Body of pancreas (tissue), 4 donors: ENCODE measurements around the gene NCBP2L. TPM values are rescaled to one million over a fixed set of nuclear protein-coding genes. Genes with fewer than 3 reads are reported as not detected.

ENCODE experiments used
- ATAC-seq: fragments of 150-250 bp; one replicate; pipeline ENCODE4 v1.9.1; 2016
- DNase-seq, 4 donors: peaks; one replicate each; pipeline ENCODE4 v3.0.0-alpha.2; 2019
- H3K27ac ChIP-seq, 4 donors: fragments of 200-600 bp; sonication (generic); 1 replicate in 3 of 4; 2 replicates in 1 of 4; pipeline versions ENCODE4 v1.5.1 to v1.6.1; 2016 to 2019; ENCODE audit warnings: mild to moderate bottlenecking in 1 of 4, mixed read lengths in 1 of 4, moderate library complexity in 1 of 4
- H3K27me3 ChIP-seq, 2 donors: fragments of 200-600 bp; sonication (generic); one replicate each; pipeline ENCODE4 v1.6.0; 2016; ENCODE audit warnings: mild to moderate bottlenecking in 1 of 2
- H3K36me3 ChIP-seq, 2 donors: fragments of 200-600 bp; sonication (generic); replicated peaks in 1 of 2; 2 replicates each; pipeline ENCODE4 v1.5.1; 2016; ENCODE audit warnings: low read depth in 2 of 2; ENCODE audit not compliant: insufficient read depth in 1 of 2
- H3K4me1 ChIP-seq: fragments of 200-600 bp; sonication (generic); one replicate; pipeline ENCODE4 v1.6.0; 2016
- H3K4me3 ChIP-seq, 2 donors: fragments of 200-600 bp; sonication (generic); 1 replicate in 1 of 2; 2 replicates in 1 of 2; pipeline ENCODE4 v1.5.1; 2016 to 2019
- H3K9me3 ChIP-seq, 3 donors: fragments of 200-600 bp; sonication (generic); 1 replicate in 2 of 3; 2 replicates in 1 of 3; pipeline ENCODE4 v1.5.1; 2016
- POLR2A ChIP-seq, 3 donors: fragments of 450-650 bp; IDR thresholded peaks; one replicate each; pipeline ENCODE4 v1.6.1; 2016; ENCODE audit warnings: antibody characterized with exemption in 3 of 3, mild to moderate bottlenecking in 2 of 3
- WGBS, 2 donors: methylation state at CpG; one replicate each; pipeline ENCODE4 v1.1.5; 2017; 5-methylcytosine and 5-hydroxymethylcytosine counted together
- intact Hi-C: fragments of 100-400 bp; cut with DNase I; formaldehyde crosslinking; loops from one replicate; pipeline ENCODE4 v1.15.1; 2023
- total RNA-seq, 2 donors: library from RNA; depleted of rRNA; stranded (reverse); fragments of >200 nt; gene quantifications; one replicate each; pipeline ENCODE4 v1.1.0, GENCODE V29; 2016
- TF ChIP-seq, protein P1 (sequence below), 7 experiments: fragments of 450-650 bp in 4 of 7; fragments of 200-600 bp in 3 of 7; sonication (generic) in 3 of 7; IDR thresholded peaks; one replicate each; pipeline ENCODE4 v1.5.1; 2016 to 2019; ENCODE audit warnings: antibody characterized with exemption in 7 of 7

The NCBP2L gene
- total RNA-seq, 2 donors from 2014 or later, result not detected

DNA sequence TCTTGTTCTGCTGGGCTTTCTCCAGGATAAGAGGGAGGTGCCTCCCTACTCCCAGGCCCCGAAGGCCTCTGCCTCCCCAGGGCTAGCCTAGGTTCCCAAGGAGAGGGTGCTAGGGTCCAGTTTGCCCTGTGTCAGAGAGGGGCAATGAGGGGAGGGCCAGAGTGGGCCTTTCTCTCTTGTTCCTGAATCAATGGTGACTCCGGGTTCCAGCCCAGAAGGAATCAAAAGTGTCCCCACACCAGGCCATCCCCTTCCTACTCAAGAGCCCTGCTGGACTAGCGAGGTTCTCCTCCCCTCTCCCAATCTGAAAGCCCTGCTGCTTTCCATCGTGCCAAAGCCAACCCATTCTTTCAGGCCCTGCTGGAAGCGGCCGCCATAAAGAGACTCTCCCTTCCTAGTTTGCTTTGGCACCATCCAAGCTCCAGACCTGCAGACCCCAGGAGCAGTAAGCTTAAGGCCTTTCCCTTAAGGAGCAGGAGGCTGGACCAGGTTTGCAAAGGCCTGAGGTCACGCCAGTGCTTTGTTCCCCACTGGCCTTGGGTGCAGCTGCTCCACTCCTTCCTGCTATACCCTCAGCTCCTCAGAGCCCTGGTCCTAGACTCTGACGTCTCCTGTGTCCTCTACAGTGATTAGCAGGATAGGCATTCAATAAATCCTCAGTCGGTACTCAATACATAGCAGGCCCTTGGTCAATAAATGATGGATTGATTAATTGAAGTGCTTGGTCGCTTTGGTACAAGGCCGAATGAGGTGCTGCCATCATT is 12.5 kb upstream of the NCBP2L start:
- intact Hi-C loops, result no loop called here
- TF ChIP-seq POLR2A (IDR thresholded peaks at IDR 0.05), result no peak
- TF ChIP-seq, protein P1, sequence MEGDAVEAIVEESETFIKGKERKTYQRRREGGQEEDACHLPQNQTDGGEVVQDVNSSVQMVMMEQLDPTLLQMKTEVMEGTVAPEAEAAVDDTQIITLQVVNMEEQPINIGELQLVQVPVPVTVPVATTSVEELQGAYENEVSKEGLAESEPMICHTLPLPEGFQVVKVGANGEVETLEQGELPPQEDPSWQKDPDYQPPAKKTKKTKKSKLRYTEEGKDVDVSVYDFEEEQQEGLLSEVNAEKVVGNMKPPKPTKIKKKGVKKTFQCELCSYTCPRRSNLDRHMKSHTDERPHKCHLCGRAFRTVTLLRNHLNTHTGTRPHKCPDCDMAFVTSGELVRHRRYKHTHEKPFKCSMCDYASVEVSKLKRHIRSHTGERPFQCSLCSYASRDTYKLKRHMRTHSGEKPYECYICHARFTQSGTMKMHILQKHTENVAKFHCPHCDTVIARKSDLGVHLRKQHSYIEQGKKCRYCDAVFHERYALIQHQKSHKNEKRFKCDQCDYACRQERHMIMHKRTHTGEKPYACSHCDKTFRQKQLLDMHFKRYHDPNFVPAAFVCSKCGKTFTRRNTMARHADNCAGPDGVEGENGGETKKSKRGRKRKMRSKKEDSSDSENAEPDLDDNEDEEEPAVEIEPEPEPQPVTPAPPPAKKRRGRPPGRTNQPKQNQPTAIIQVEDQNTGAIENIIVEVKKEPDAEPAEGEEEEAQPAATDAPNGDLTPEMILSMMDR (IDR thresholded peaks at IDR 0.05), result no peak
- Histone ChIP-seq H3K9me3 (no peaks in the 10 kb centered on the region), H3K4me3 (no peak overlapping the region), H3K27ac (no peak overlapping the region), H3K4me1 (peaks cover 37% of the 10 kb centered on the region), H3K36me3 (no peaks in the 10 kb centered on the region), H3K27me3 (no peaks in the 10 kb centered on the region)
- peak; percentile 42 for ATAC-seq
- 72 to 73% methylated on average over 7 to 9 of the region's 11 CpGs for WGBS, 2 donors
- DNase-seq, result peak in 1 of 4 donors; percentile 33

DNA sequence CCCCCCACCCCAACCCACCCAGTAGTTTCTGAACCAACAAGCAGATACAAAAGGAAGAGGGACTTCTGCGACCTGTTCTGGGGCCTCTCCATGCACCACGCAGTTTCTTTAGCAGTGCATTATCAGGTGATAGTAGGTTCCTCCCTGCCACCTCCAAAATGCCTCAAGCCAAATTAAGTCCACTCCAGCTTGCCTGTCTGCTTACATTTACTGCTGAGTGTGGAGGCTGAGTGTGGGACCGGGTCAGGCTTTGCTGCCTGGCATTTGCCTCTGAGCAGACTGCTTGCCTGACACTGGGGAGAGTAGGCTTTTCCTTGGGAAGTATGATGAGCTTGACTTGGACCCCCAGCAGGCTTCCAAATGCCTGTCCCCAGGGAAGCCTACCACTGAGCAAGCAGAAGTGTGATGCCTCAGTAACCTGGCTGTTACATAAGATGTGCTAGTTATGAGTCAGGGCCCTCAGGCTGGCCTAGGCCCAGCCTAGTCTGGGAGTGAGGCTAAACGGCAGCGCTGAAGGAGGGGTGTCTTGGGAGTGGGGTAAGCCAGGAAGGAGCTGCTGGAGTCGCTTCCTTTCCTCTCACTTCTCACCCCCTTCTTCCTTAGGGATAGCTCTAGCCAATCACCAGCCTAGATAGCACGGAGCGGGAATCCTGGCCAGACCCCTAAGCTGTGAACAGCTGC is 10.9 kb upstream of the NCBP2L start:
- TF ChIP-seq POLR2A (IDR thresholded peaks at IDR 0.05), result no peak
- TF ChIP-seq, protein P1 (IDR thresholded peaks at IDR 0.05), result no peak
- peaks cover 37% of the 10 kb centered on the region for H3K4me1 ChIP-seq
- peak in 3 of 4 donors; percentile 25 to 50 (median 26) for DNase-seq
- H3K4me3 ChIP-seq, result no peak overlapping the region
- H3K36me3 ChIP-seq, result no peaks in the 10 kb centered on the region
- H3K27me3 ChIP-seq, result no peaks in the 10 kb centered on the region
- H3K27ac ChIP-seq, result no peak overlapping the region
- intact Hi-C loops, result no loop called here
- H3K9me3 ChIP-seq, result no peaks in the 10 kb centered on the region
- 80% methylated on average over 6 of the region's 8 CpGs; no CpG with 5 or more reads in 1 of the 2 donors for WGBS, 2 donors
- ATAC-seq, result peak; percentile 60

DNA sequence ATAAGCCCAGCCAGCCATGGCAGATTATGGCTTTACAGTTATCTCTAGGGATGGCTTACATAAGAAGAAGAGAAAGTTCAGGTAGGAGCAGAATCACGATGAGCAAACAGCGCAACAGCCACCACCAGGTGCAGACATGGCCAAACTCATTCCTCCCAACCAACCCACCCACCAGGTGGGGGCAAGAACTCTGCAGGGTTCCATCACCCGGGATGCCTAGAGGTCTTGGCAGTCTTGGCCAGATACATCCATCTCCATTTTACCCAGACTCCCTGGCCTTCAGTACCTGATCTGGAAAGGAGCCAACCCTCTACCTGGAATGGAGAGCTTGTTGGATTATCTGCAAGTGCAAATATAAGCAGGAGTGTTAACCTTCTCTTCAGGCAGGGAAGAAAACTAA is 9.5 kb upstream of the NCBP2L start:
- ATAC-seq (no peak), DNase-seq (no peak)
- no peaks in the 10 kb centered on the region for H3K27me3 ChIP-seq
- 20 to 80% methylated on average over 1 of the region's 3 CpGs for WGBS, 2 donors
- H3K36me3 ChIP-seq, result no peaks in the 10 kb centered on the region
- TF ChIP-seq, protein P1 (IDR thresholded peaks at IDR 0.05), result no peak
- TF ChIP-seq POLR2A (IDR thresholded peaks at IDR 0.05), result no peak
- H3K4me3 ChIP-seq, result no peak overlapping the region
- peaks cover 46% of the 10 kb centered on the region for H3K4me1 ChIP-seq
- H3K27ac ChIP-seq, result no peak overlapping the region
- H3K9me3 ChIP-seq, result no peaks in the 10 kb centered on the region
- intact Hi-C loops, result no loop called here

DNA sequence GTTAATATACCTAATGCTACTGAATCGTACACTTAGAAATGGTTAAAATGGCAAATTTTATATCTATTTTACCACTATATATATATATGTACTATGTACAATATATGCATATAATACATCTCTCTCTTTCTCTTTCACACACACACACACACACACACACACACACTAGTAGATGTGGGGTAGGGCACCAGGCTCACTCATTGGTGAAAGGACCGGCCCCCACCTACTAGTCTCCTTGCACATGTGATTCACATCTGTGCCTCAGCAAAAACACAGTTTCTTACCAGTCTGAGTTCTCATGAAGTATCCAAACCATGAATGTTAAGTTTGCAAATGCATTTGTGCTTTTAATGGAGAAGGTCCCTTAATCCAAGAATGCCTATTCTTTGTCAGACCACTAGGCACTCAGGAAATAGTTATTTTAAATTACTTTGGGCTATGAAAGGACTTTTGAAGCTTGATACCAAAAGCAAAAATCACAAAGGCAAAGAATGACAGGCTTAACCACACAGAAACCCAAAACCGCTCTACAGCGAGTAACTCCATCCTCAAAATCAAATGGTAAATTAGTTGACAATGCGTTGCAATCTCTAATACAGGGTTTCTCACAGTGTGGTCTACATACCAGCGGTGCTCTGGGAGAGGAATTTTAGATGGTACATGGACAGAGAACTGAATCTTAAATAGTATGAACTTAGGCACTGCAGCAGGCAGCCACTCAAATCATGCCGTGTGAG is 7.8 kb upstream of the NCBP2L start:
- H3K9me3 ChIP-seq, result no peaks in the 10 kb centered on the region
- no peaks in the 10 kb centered on the region for H3K36me3 ChIP-seq
- 92 to 96% methylated on average over 7 of the region's 7 CpGs for WGBS, 2 donors
- no peak overlapping the region for H3K27ac ChIP-seq
- DNase-seq, result no peak
- TF ChIP-seq, protein P1 (IDR thresholded peaks at IDR 0.05), result no peak
- H3K4me1 ChIP-seq, result peaks cover 36% of the 10 kb centered on the region
- intact Hi-C loops, result loop anchor here (10.0 kb wide), 1 partner anchor 95 kb away; no protein-coding TSS in a partner anchor
- H3K27me3 ChIP-seq, result no peaks in the 10 kb centered on the region
- no peak overlapping the region for H3K4me3 ChIP-seq
- no peak for ATAC-seq
